ENCODE measurements around the gene CHRNB1. TPM values are rescaled to one million over a fixed set of nuclear protein-coding genes. Genes with fewer than 3 reads are reported as not detected.

The CHRNB1 gene
- total and polyA plus RNA-seq, 11 donors, result 8.2 to 27.3 (median 11.2) TPM

GRCh38 chr17:7496470-7497183, 51.8 kb downstream of the CHRNB1 start:
- Histone ChIP-seq H3K27ac (peak overlapping the region; percentile 36 to 93 (median 73)), H3K27me3 (no peaks in the 10 kb centered on the region), H3K36me3 (peaks cover 13 to 74% (median 58%) of the 10 kb centered on the region in 9 donors), H3K9me3 (no peaks in the 10 kb centered on the region), H3K4me3 (peak overlapping the region in 3 of 12 donors; percentile 6 to 26 (median 26)), H3K4me1 (peaks cover 0 to 51% (median 15%) of the 10 kb centered on the region in 12 donors)
- WGBS, 4 donors, result 63 to 76% (median 69%) methylated on average over 16 to 20 of the region's 20 CpGs
- DNase-seq (peak in 4 of 5 donors; percentile 43 to 71 (median 50)), ATAC-seq (peak; percentile 65 to 87 (median 74))
- no peak for TF ChIP-seq CTCF (IDR thresholded peaks at IDR 0.05)
- no peak for TF ChIP-seq POLR2A (IDR thresholded peaks at IDR 0.05)
- intact Hi-C loops (cut with DNase I), result no loop called here

GRCh38 chr17:7497228-7497627, 52.4 kb downstream of the CHRNB1 start:
- Histone ChIP-seq H3K27ac (peak overlapping the region; percentile 32 to 93 (median 73)), H3K4me1 (peaks cover 0 to 49% (median 13%) of the 10 kb centered on the region in 12 donors), H3K9me3 (no peaks in the 10 kb centered on the region), H3K4me3 (peak overlapping the region in 1 of 12 donors; percentile 26), H3K36me3 (peaks cover 16 to 74% (median 63%) of the 10 kb centered on the region in 9 donors), H3K27me3 (no peaks in the 10 kb centered on the region)
- 61 to 75% (median 68%) methylated on average over 10 of the region's 10 CpGs for whole genome bisulfite sequencing, 4 donors
- DNase-seq, result peak in 3 of 5 donors; percentile 43 to 79 (median 45)
- peak; percentile 26 to 85 (median 68) for ATAC-seq
- TF ChIP-seq POLR2A (IDR thresholded peaks at IDR 0.05) (no peak), CTCF (IDR thresholded peaks at IDR 0.05) (no peak)
- intact Hi-C loops (cut with DNase I), result no loop called here

- Histone ChIP-seq H3K36me3 (peaks cover 20 to 78% (median 67%) of the 10 kb centered on the region in 9 donors), H3K4me3 (no peak overlapping the region), H3K4me1 (peaks cover 0 to 47% (median 13%) of the 10 kb centered on the region in 12 donors), H3K9me3 (no peaks in the 10 kb centered on the region), H3K27ac (peak overlapping the region in 11 of 12 donors; percentile 32 to 93 (median 74)), H3K27me3 (no peaks in the 10 kb centered on the region)
- no peak for DNase-seq
- no peak for ATAC-seq
- intact Hi-C loops (cut with DNase I), result no loop called here
- WGBS, 4 donors, result 88 to 92% (median 89%) methylated on average over 14 of the region's 14 CpGs
- no peak for TF ChIP-seq CTCF (IDR thresholded peaks at IDR 0.05)
- no peak for TF ChIP-seq POLR2A (IDR thresholded peaks at IDR 0.05)
Observed at GRCh38 chr17:7497636-7498035, 52.8 kb downstream of the CHRNB1 start.

- Histone ChIP-seq H3K4me1 (peaks cover 0 to 32% (median 10%) of the 10 kb centered on the region in 12 donors), H3K27ac (no peak overlapping the region), H3K36me3 (peaks cover 20 to 93% (median 82%) of the 10 kb centered on the region in 9 donors), H3K4me3 (no peak overlapping the region), H3K27me3 (no peaks in the 10 kb centered on the region), H3K9me3 (no peaks in the 10 kb centered on the region)
- DNase-seq (no peak), ATAC-seq (no peak)
- intact Hi-C loops (cut with DNase I), result no loop called here
- no peak for TF ChIP-seq POLR2A (IDR thresholded peaks at IDR 0.05)
- TF ChIP-seq CTCF (IDR thresholded peaks at IDR 0.05), result no peak
- 84 to 90% (median 87%) methylated on average over 11 of the region's 11 CpGs for WGBS, 4 donors
Observed at GRCh38 chr17:7499161-7499560, 54.3 kb downstream of the CHRNB1 start.

All from heart left ventricle (tissue), 16 donors.